ENCODE data around the gene DDX54. TPM values are rescaled to one million over a fixed set of nuclear protein-coding genes. Genes with fewer than 3 reads are reported as not detected.

Gene DDX54
- total and polyA plus RNA-seq, 4 donors = 17.9 to 75.3 (median 51.9) TPM

DNA sequence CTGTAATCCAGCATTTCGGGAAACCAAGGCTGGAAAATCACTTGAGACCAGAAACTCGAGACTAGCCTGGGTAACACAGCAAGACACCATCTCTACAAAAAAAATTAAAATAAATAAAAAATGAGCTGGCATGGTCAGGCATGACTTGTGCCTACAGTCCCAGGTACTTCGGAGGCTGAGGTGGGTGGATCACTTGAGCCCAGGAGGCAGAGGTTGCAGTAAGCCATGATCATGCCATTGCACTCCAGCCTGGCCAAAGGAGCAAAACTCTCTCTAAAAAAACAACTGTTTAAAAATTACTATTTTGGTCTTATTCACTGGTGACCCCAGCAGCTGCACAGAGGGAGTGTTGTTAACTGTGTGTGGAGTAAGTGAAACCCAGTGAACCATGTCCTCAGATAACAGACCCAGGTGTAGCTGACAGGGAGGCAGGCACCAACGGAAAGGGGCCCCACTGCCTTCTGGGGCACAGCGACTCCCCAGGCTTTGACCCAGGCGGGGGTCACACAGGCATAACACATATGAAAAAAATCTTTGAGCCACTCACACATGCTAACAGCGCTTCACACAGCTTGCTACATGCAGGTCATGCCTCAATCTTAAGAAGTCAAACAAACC, 12.1 kb downstream of the DDX54 start:
- DNase-seq (no peak), ATAC-seq (ENCODE audit: insufficient read depth, low FRiP score) (no peak)
- Histone ChIP-seq H3K4me3 (no peak overlapping the region), H3K4me1 (ENCODE audit: control insufficient read depth in 5 of 5, insufficient read depth in 5 of 5, low read length in 5 of 5) (no peaks in the 10 kb centered on the region), H3K36me3 (ENCODE audit: control insufficient read depth in 4 of 4, insufficient read depth in 4 of 4, low read length in 4 of 4) (peaks cover 52 to 63% (median 56%) of the 10 kb centered on the region in 4 donors), H3K9me3 (ENCODE audit: control insufficient read depth in 4 of 4, insufficient read depth in 3 of 4, low read length in 3 of 4) (peaks cover 0 to 6% (median 6%) of the 10 kb centered on the region in 4 donors), H3K27me3 (ENCODE audit: control insufficient read depth in 3 of 3, insufficient read depth in 3 of 3, low read length in 2 of 3) (no peaks in the 10 kb centered on the region), H3K27ac (ENCODE audit: low read depth in 1 of 2, low read length in 1 of 2) (no peak overlapping the region), H3K9ac (ENCODE audit: insufficient read depth in 1 of 2, low read length in 2 of 2) (no peak overlapping the region)
- WGBS, 2 donors = 93 to 95% methylated on average over 7 of the region's 7 CpGs
- TF ChIP-seq, protein P1, sequence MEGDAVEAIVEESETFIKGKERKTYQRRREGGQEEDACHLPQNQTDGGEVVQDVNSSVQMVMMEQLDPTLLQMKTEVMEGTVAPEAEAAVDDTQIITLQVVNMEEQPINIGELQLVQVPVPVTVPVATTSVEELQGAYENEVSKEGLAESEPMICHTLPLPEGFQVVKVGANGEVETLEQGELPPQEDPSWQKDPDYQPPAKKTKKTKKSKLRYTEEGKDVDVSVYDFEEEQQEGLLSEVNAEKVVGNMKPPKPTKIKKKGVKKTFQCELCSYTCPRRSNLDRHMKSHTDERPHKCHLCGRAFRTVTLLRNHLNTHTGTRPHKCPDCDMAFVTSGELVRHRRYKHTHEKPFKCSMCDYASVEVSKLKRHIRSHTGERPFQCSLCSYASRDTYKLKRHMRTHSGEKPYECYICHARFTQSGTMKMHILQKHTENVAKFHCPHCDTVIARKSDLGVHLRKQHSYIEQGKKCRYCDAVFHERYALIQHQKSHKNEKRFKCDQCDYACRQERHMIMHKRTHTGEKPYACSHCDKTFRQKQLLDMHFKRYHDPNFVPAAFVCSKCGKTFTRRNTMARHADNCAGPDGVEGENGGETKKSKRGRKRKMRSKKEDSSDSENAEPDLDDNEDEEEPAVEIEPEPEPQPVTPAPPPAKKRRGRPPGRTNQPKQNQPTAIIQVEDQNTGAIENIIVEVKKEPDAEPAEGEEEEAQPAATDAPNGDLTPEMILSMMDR (IDR thresholded peaks at IDR 0.05; ENCODE audit: control extremely low read depth, extremely low read depth) = no peak

GRCh38 chr12:113172185-113172584, 13.1 kb downstream of the DDX54 start:
- H3K4me3 ChIP-seq = no peak overlapping the region
- WGBS, 2 donors = 96 to 97% methylated on average over 20 of the region's 20 CpGs
- no peaks in the 10 kb centered on the region for H3K27me3 ChIP-seq (ENCODE audit: control insufficient read depth in 3 of 3, insufficient read depth in 3 of 3, low read length in 2 of 3)
- no peaks in the 10 kb centered on the region for H3K4me1 ChIP-seq (ENCODE audit: control insufficient read depth in 5 of 5, insufficient read depth in 5 of 5, low read length in 5 of 5)
- ATAC-seq (ENCODE audit: insufficient read depth, low FRiP score) (no peak), DNase-seq (no peak)
- TF ChIP-seq, protein P1 (IDR thresholded peaks at IDR 0.05; ENCODE audit: control extremely low read depth, extremely low read depth) = no peak
- peaks cover 45 to 65% (median 50%) of the 10 kb centered on the region in 4 donors for H3K36me3 ChIP-seq (ENCODE audit: control insufficient read depth in 4 of 4, insufficient read depth in 4 of 4, low read length in 4 of 4)
- peaks cover 0 to 4% (median 3%) of the 10 kb centered on the region in 4 donors for H3K9me3 ChIP-seq (ENCODE audit: control insufficient read depth in 4 of 4, insufficient read depth in 3 of 4, low read length in 3 of 4)
- no peak overlapping the region for H3K27ac ChIP-seq (ENCODE audit: low read depth in 1 of 2, low read length in 1 of 2)
- H3K9ac ChIP-seq (ENCODE audit: insufficient read depth in 1 of 2, low read length in 2 of 2) = no peak overlapping the region

GRCh38 chr12:113171543-113171942, 13.7 kb downstream of the DDX54 start:
- Histone ChIP-seq H3K4me3 (no peak overlapping the region), H3K27ac (ENCODE audit: low read depth in 1 of 2, low read length in 1 of 2) (no peak overlapping the region), H3K9ac (ENCODE audit: insufficient read depth in 1 of 2, low read length in 2 of 2) (no peak overlapping the region), H3K4me1 (ENCODE audit: control insufficient read depth in 5 of 5, insufficient read depth in 5 of 5, low read length in 5 of 5) (no peaks in the 10 kb centered on the region), H3K9me3 (ENCODE audit: control insufficient read depth in 4 of 4, insufficient read depth in 3 of 4, low read length in 3 of 4) (peaks cover 0 to 2% (median 0%) of the 10 kb centered on the region in 4 donors), H3K36me3 (ENCODE audit: control insufficient read depth in 4 of 4, insufficient read depth in 4 of 4, low read length in 4 of 4) (peaks cover 38 to 59% (median 44%) of the 10 kb centered on the region in 4 donors), H3K27me3 (ENCODE audit: control insufficient read depth in 3 of 3, insufficient read depth in 3 of 3, low read length in 2 of 3) (no peaks in the 10 kb centered on the region)
- ATAC-seq (ENCODE audit: insufficient read depth, low FRiP score) (no peak), DNase-seq (no peak)
- 97% methylated on average over 9 of the region's 9 CpGs for WGBS, 2 donors
- TF ChIP-seq, protein P1 (IDR thresholded peaks at IDR 0.05; ENCODE audit: control extremely low read depth, extremely low read depth) = no peak

- H3K27me3 ChIP-seq (ENCODE audit: control insufficient read depth in 3 of 3, insufficient read depth in 3 of 3, low read length in 2 of 3) = no peaks in the 10 kb centered on the region
- no peak overlapping the region for H3K4me3 ChIP-seq
- DNase-seq = no peak
- ATAC-seq (ENCODE audit: insufficient read depth, low FRiP score) = no peak
- WGBS, 2 donors = 92 to 96% methylated on average over 4 of the region's 4 CpGs
- H3K4me1 ChIP-seq (ENCODE audit: control insufficient read depth in 5 of 5, insufficient read depth in 5 of 5, low read length in 5 of 5) = no peaks in the 10 kb centered on the region
- TF ChIP-seq, protein P1 (IDR thresholded peaks at IDR 0.05; ENCODE audit: control extremely low read depth, extremely low read depth) = no peak
- H3K36me3 ChIP-seq (ENCODE audit: control insufficient read depth in 4 of 4, insufficient read depth in 4 of 4, low read length in 4 of 4) = peaks cover 37 to 64% (median 42%) of the 10 kb centered on the region in 4 donors
- peaks cover 0 to 5% (median 0%) of the 10 kb centered on the region in 4 donors for H3K9me3 ChIP-seq (ENCODE audit: control insufficient read depth in 4 of 4, insufficient read depth in 3 of 4, low read length in 3 of 4)
- H3K27ac ChIP-seq (ENCODE audit: low read depth in 1 of 2, low read length in 1 of 2) = no peak overlapping the region
- no peak overlapping the region for H3K9ac ChIP-seq (ENCODE audit: insufficient read depth in 1 of 2, low read length in 2 of 2)
Measured at GRCh38 chr12:113170926-113171325, 14.4 kb downstream of the DDX54 start.

Data from lung (tissue), 12 donors.